Glutamatergic neuron (in vitro differentiated cells): Measurements from ENCODE around the gene BSG. TPM values are rescaled to one million over a fixed set of nuclear protein-coding genes. Genes with fewer than 3 reads are reported as not detected.

Source experiments
- DNase-seq: peaks from one replicate; pipeline ENCODE4 v3.0.0; 2022
- H3K27ac Mint-ChIP-seq: one replicate; pipeline ENCODE4 v1.8.0; 2020; ENCODE audit warnings: mild to moderate bottlenecking, mixed read lengths, inconsistent platforms; ENCODE audit not compliant: unreplicated experiment
- H3K27me3 Mint-ChIP-seq: one replicate; pipeline ENCODE4 v1.8.0; 2020; ENCODE audit warnings: mild to moderate bottlenecking, moderate library complexity, mixed read lengths, inconsistent platforms; ENCODE audit not compliant: unreplicated experiment
- H3K36me3 Mint-ChIP-seq: one replicate; pipeline ENCODE4 v1.8.0; 2020; ENCODE audit warnings: mild to moderate bottlenecking, mixed read lengths, inconsistent platforms; ENCODE audit not compliant: unreplicated experiment
- H3K4me1 Mint-ChIP-seq: one replicate; pipeline ENCODE4 v1.8.0; 2020; ENCODE audit warnings: mild to moderate bottlenecking, low read depth, mixed read lengths, inconsistent platforms; ENCODE audit not compliant: unreplicated experiment
- H3K4me3 Mint-ChIP-seq: one replicate; pipeline ENCODE4 v1.8.0; 2020; ENCODE audit warnings: mild to moderate bottlenecking, mixed read lengths, inconsistent platforms; ENCODE audit not compliant: unreplicated experiment
- H3K9me3 Mint-ChIP-seq: one replicate; pipeline ENCODE4 v1.8.0; 2020; ENCODE audit warnings: mild to moderate bottlenecking, moderate library complexity, mixed read lengths, inconsistent platforms; ENCODE audit not compliant: unreplicated experiment
- total RNA-seq: library from RNA; stranded (reverse); fragmentation: NEBNext Ultra II Directional; extraction: Animal tissue kit (Norgen Biotek cat#: 25700); gene quantifications from one replicate; pipeline ENCODE4 v1.2.1, GENCODE V29; 2021; ENCODE audit not compliant: unreplicated experiment
- TF ChIP-seq, protein P1 (sequence below): fragments of 200-600 bp; sonication (generic); IDR thresholded peaks from one replicate; pipeline ENCODE4 v1.5.0; 2021; ENCODE audit not compliant: partially characterized antibody, unreplicated experiment

BSG gene
- total RNA-seq, 1 donor from 2014 or later: 470 TPM

DNA sequence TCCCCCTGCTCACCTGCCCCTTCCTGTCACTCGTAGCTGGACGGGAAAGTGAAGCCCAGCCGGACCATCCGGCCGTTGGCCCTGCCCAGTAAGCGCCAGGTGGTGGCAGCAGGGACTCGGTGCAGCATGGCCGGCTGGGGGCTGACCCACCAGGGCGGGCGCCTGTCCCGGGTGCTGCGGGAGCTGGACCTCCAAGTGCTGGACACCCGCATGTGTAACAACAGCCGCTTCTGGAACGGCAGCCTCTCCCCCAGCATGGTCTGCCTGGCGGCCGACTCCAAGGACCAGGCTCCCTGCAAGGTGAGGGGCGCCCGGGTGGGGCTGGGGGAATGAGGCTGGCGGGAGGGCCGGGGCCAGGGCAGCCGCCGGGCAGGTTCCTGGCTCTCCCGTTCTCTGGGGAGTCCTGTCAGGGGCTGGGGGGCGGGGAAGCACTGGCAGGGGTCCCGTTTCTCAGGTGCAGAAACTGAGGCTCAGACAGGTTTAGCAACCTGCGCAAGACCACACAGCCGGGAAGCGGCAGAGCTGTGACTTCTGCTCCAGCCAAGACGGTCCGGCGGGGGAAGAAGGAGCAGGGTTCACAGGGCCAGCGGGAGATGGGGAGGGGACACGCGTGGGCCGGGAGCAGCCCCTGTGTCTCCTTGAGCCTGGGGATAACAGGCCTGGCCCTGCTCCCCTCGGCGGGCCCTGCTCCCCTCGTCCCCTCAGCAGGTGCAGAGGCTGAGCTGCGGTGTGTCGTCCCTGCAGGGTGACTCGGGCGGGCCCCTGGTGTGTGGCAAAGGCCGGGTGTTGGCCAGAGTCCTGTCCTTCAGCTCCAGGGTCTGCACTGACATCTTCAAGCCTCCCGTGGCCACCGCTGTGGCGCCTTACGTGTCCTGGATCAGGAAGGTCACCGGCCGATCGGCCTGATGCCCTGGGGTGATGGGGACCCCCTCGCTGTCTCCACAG is 23.2 kb upstream of the BSG start:
- H3K27ac Mint-ChIP-seq: no peak overlapping the region
- no peak for DNase-seq

DNA sequence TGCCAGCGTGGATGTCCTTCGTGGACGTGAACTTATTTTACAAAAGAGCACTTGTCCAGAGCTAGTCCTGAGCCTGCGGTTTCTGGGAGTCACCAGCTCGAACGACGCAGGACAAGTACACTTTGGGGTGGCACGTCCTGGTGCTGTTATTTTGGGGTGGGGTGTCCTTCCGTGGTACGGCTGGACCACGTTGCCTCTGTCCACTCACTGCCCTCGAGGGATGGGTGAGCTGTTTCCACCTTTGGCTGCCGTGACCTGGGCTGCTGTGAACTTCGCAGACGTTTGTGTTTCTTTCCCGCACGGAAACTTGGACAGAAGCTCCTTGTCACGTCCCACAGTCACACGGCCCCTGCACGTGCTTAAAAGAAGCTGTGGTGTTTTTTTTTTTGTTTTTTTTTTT is 17.6 kb upstream of the BSG start:
- Mint-ChIP-seq H3K27me3 (peaks cover 3% of the 10 kb centered on the region), H3K9me3 (peaks cover 2% of the 10 kb centered on the region), H3K4me1 (no peaks in the 10 kb centered on the region), H3K27ac (no peak overlapping the region), H3K36me3 (no peaks in the 10 kb centered on the region), H3K4me3 (no peak overlapping the region)
- no peak for DNase-seq
- TF ChIP-seq, protein P1, sequence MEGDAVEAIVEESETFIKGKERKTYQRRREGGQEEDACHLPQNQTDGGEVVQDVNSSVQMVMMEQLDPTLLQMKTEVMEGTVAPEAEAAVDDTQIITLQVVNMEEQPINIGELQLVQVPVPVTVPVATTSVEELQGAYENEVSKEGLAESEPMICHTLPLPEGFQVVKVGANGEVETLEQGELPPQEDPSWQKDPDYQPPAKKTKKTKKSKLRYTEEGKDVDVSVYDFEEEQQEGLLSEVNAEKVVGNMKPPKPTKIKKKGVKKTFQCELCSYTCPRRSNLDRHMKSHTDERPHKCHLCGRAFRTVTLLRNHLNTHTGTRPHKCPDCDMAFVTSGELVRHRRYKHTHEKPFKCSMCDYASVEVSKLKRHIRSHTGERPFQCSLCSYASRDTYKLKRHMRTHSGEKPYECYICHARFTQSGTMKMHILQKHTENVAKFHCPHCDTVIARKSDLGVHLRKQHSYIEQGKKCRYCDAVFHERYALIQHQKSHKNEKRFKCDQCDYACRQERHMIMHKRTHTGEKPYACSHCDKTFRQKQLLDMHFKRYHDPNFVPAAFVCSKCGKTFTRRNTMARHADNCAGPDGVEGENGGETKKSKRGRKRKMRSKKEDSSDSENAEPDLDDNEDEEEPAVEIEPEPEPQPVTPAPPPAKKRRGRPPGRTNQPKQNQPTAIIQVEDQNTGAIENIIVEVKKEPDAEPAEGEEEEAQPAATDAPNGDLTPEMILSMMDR: no peak

More for the DNA sequence above, 23.2 kb upstream of the BSG start:
- H3K36me3 Mint-ChIP-seq: no peaks in the 10 kb centered on the region
- peaks cover 2% of the 10 kb centered on the region for H3K27me3 Mint-ChIP-seq
- no peaks in the 10 kb centered on the region for H3K4me1 Mint-ChIP-seq
- TF ChIP-seq, protein P1: no peak
- H3K4me3 Mint-ChIP-seq: no peak overlapping the region
- peaks cover 2% of the 10 kb centered on the region for H3K9me3 Mint-ChIP-seq

DNA sequence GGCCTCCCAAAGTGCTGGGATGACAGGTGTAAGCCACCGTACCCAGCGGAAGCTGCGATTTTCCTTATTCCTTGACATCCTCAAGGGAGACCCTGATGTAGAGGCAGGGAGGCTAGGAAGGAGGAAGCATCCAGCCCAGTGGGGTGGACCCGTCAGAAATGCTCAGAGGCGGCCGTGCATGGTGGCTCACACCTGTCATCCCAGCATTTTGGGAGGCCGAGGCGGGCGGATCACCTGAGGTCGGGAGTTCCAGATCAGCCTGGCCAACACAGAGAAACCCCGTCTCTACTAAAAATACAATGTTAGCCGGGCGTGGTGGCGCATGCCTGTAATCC is 17.0 kb upstream of the BSG start:
- no peaks in the 10 kb centered on the region for H3K4me1 Mint-ChIP-seq
- TF ChIP-seq, protein P1: no peak
- H3K4me3 Mint-ChIP-seq: no peak overlapping the region
- H3K36me3 Mint-ChIP-seq: no peaks in the 10 kb centered on the region
- H3K27me3 Mint-ChIP-seq: peaks cover 3% of the 10 kb centered on the region
- H3K9me3 Mint-ChIP-seq: peaks cover 2% of the 10 kb centered on the region
- DNase-seq: no peak
- no peak overlapping the region for H3K27ac Mint-ChIP-seq

DNA sequence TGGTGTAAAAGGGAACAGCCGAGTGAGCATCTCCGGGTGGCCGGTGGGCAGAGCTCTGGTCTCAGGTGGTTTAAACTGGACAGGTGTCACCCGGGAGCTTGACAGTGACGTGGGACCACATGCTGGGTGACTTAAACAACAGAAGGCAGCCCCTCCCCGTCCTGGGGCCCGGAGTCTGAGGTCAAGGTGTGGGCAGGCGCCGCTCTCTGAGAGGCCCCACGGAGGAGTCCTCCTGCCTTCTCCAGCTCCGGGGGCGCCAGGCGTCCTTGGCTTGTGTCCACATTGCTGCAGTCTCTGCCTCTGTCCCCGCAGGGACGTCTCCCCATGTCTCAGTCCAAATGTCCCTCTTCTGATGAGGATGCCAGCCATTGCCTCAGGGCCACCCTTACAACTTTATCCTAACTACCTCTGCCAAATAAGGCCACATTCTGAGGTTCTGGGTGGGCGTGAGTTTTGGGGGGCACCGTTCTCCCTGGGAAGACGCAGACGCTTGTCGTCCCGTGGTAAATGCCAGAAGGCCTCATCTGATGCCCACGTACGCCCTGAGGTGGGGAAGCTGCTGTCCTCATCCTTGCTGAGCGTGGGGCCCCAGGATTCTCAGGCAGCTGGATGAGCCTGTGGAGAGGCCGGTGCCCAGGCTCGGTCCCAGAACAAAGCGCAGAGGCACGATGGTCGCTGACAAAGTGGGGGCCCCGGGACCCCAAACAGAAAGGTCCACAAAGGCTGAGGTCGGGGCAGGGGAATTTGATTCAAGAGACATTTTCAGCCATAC is 15.6 kb upstream of the BSG start:
- no peaks in the 10 kb centered on the region for H3K36me3 Mint-ChIP-seq
- peaks cover 2% of the 10 kb centered on the region for H3K9me3 Mint-ChIP-seq
- no peak for DNase-seq
- H3K27me3 Mint-ChIP-seq: peaks cover 3% of the 10 kb centered on the region
- H3K27ac Mint-ChIP-seq: no peak overlapping the region
- no peak overlapping the region for H3K4me3 Mint-ChIP-seq
- TF ChIP-seq, protein P1: no peak
- H3K4me1 Mint-ChIP-seq: no peaks in the 10 kb centered on the region
